Thyroid gland (tissue), 4 donors: ENCODE data around the gene DNAH11. TPM values are rescaled to one million over a fixed set of nuclear protein-coding genes. Genes with fewer than 3 reads are reported as not detected.

Experiments used
- DNase-seq, 2 donors: peaks; one replicate each; pipeline ENCODE4 v3.0.0-alpha.2; 2019
- H3K27ac ChIP-seq, 3 donors: fragments of 200-600 bp; sonication (generic); 1 replicate in 2 of 3; 2 replicates in 1 of 3; pipeline ENCODE4 v1.5.1; 2016 to 2019; ENCODE audit warnings: mild to moderate bottlenecking in 1 of 3, moderate library complexity in 1 of 3
- H3K27me3 ChIP-seq: fragments of 200-600 bp; sonication (generic); one replicate; pipeline ENCODE4 v1.5.1; 2019
- H3K36me3 ChIP-seq, 2 donors: fragments of 200-600 bp; sonication (generic); one replicate each; pipeline ENCODE4 v1.5.1; 2016 to 2019
- H3K4me1 ChIP-seq, 2 donors: fragments of 200-600 bp; sonication (generic); one replicate each; pipeline ENCODE4 v1.5.1; 2017 to 2019
- H3K4me3 ChIP-seq, 3 donors: fragments of 200-600 bp; sonication (generic); replicated peaks in 1 of 3; 1 replicate in 2 of 3; 2 replicates in 1 of 3; pipeline ENCODE4 v1.5.1; 2016; ENCODE audit warnings: mild to moderate bottlenecking in 1 of 3
- H3K9me3 ChIP-seq: fragments of 200-600 bp; sonication (generic); one replicate; pipeline ENCODE4 v1.5.1; 2017
- CTCF ChIP-seq, 6 experiments: fragments of 200-600 bp in 3 of 6; fragments of 450-650 bp in 3 of 6; sonication (generic) in 3 of 6; IDR thresholded peaks; one replicate each; pipeline ENCODE4 v1.5.1; 2016 to 2019; ENCODE audit warnings: antibody characterized with exemption in 6 of 6, mild to moderate bottlenecking in 2 of 6, inconsistent platforms in 1 of 6, moderate library complexity in 1 of 6
- POLR2A ChIP-seq, 2 donors: fragments of 450-650 bp; IDR thresholded peaks; one replicate each; pipeline ENCODE4 v1.6.1; 2017; ENCODE audit warnings: antibody characterized with exemption in 2 of 2, mild to moderate bottlenecking in 2 of 2, moderate library complexity in 1 of 2
- WGBS, 2 donors: methylation state at CpG; one replicate each; pipeline ENCODE4 v1.1.5; 2017; 5-methylcytosine and 5-hydroxymethylcytosine counted together
- intact Hi-C: fragments of 100-400 bp; cut with DNase I; formaldehyde crosslinking; loops from one replicate; pipeline ENCODE4 v1.15.1; 2023
- total RNA-seq, 4 donors: library from RNA; depleted of rRNA; stranded (reverse); fragments of >200 nt; gene quantifications; one replicate each; pipeline ENCODE4 v1.2.3, GENCODE V29; 2016

DNAH11 gene
- total RNA-seq, 4 donors from 2014 or later = 3.9 to 29.9 (median 10.9) TPM

- no peaks in the 10 kb centered on the region for H3K4me1 ChIP-seq
- DNase-seq = no peak
- H3K36me3 ChIP-seq = no peaks in the 10 kb centered on the region
- 78 to 82% methylated on average over 3 of the region's 3 CpGs for WGBS, 2 donors
- intact Hi-C loops = no loop called here
- H3K4me3 ChIP-seq = no peak overlapping the region
- TF ChIP-seq CTCF (IDR thresholded peaks at IDR 0.05) (no peak), POLR2A (IDR thresholded peaks at IDR 0.05) (no peak)
- no peak overlapping the region for H3K27ac ChIP-seq
- no peaks in the 10 kb centered on the region for H3K27me3 ChIP-seq
- no peaks in the 10 kb centered on the region for H3K9me3 ChIP-seq
These were observed 65.6 kb downstream of the DNAH11 start for GRCh38 chr7:21608465-21608864.

- H3K27me3 ChIP-seq = no peaks in the 10 kb centered on the region
- no peaks in the 10 kb centered on the region for H3K4me1 ChIP-seq
- no peak for TF ChIP-seq POLR2A (IDR thresholded peaks at IDR 0.05)
- no peak for TF ChIP-seq CTCF (IDR thresholded peaks at IDR 0.05)
- no peaks in the 10 kb centered on the region for H3K36me3 ChIP-seq
- no peak overlapping the region for H3K27ac ChIP-seq
- intact Hi-C loops = no loop called here
- no peak for DNase-seq
- H3K4me3 ChIP-seq = no peak overlapping the region
- 89 to 91% methylated on average over 4 of the region's 4 CpGs for WGBS, 2 donors
- H3K9me3 ChIP-seq = no peaks in the 10 kb centered on the region
These were observed 68.3 kb downstream of the DNAH11 start for GRCh38 chr7:21611129-21611528.

- Histone ChIP-seq H3K4me1 (peaks cover 0 to 18% of the 10 kb centered on the region in 2 donors), H3K4me3 (no peak overlapping the region), H3K9me3 (no peaks in the 10 kb centered on the region), H3K27me3 (no peaks in the 10 kb centered on the region), H3K27ac (no peak overlapping the region), H3K36me3 (no peaks in the 10 kb centered on the region)
- intact Hi-C loops = no loop called here
- TF ChIP-seq CTCF (IDR thresholded peaks at IDR 0.05) (no peak), POLR2A (IDR thresholded peaks at IDR 0.05) (no peak)
- no peak for DNase-seq
- WGBS, 2 donors = 73 to 83% methylated on average over 2 of the region's 2 CpGs
These were observed 73.3 kb downstream of the DNAH11 start for GRCh38 chr7:21616091-21616490.

- Histone ChIP-seq H3K4me1 (peaks cover 0 to 18% of the 10 kb centered on the region in 2 donors), H3K9me3 (no peaks in the 10 kb centered on the region), H3K27ac (peak overlapping the region in 1 of 3 donors; percentile 19), H3K27me3 (no peaks in the 10 kb centered on the region), H3K36me3 (no peaks in the 10 kb centered on the region), H3K4me3 (no peak overlapping the region)
- no peak for TF ChIP-seq POLR2A (IDR thresholded peaks at IDR 0.05)
- TF ChIP-seq CTCF (IDR thresholded peaks at IDR 0.05) = no peak
- DNase-seq = no peak
- intact Hi-C loops = no loop called here
- WGBS, 2 donors = 55 to 60% methylated on average over 7 of the region's 7 CpGs
These were observed 74.1 kb downstream of the DNAH11 start for GRCh38 chr7:21616796-21617436.

- no peaks in the 10 kb centered on the region for H3K27me3 ChIP-seq
- no peaks in the 10 kb centered on the region for H3K36me3 ChIP-seq
- H3K4me1 ChIP-seq = peaks cover 0 to 18% of the 10 kb centered on the region in 2 donors
- H3K4me3 ChIP-seq = no peak overlapping the region
- peak overlapping the region in 1 of 3 donors; percentile 19 for H3K27ac ChIP-seq
- WGBS, 2 donors = 66 to 73% methylated on average over 3 of the region's 3 CpGs
- intact Hi-C loops = no loop called here
- H3K9me3 ChIP-seq = no peaks in the 10 kb centered on the region
- no peak for DNase-seq
- TF ChIP-seq POLR2A (IDR thresholded peaks at IDR 0.05) (no peak), CTCF (IDR thresholded peaks at IDR 0.05) (no peak)
These were observed 74.7 kb downstream of the DNAH11 start for GRCh38 chr7:21617513-21617912.
